ENCODE measurements around the gene TMEFF1. TPM values are rescaled to one million over a fixed set of nuclear protein-coding genes. Genes with fewer than 3 reads are reported as not detected.

The TMEFF1 gene
- total RNA-seq, 1 experiment from 2014 or later: 3.3 TPM

DNA sequence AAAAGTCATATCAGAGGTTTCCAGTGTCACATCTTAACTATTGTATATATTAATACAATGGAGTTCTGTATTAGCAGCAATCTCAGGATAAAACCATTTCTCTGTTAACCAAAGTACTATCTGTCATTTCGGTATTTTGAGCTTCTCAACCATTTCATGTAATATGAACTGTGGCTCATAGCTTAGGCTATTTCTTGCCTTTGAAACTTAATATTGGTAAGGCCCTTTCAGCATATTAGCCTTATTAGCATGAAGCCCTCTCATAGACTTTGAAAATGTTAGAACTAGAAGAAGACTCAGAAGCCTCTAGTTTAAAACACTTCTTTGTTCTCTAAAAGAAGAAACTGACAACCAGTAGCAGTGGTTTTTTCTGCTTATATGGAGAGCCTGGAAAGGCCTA is 105.7 kb downstream of the TMEFF1 start:
- no peaks in the 10 kb centered on the region for H3K9me3 ChIP-seq (ENCODE audit: control insufficient read depth in 1 of 2, insufficient read depth in 1 of 2, low read depth in 1 of 2, low read length in 2 of 2)
- H3K36me3 ChIP-seq (ENCODE audit: control insufficient read depth in 1 of 2, insufficient read depth in 2 of 2, low read length in 2 of 2): no peaks in the 10 kb centered on the region
- no peaks in the 10 kb centered on the region for H3K79me2 ChIP-seq (ENCODE audit: insufficient read depth, low read length)
- no peaks in the 10 kb centered on the region for H3K27me3 ChIP-seq (ENCODE audit: insufficient read depth, low read length)
- no peak overlapping the region for H3K27ac ChIP-seq (ENCODE audit: low read depth, low read length)
- peaks cover 0 to 9% of the 10 kb centered on the region in 2 experiments; a peak in 1 of 4 replicates for H3K4me1 ChIP-seq (ENCODE audit: control insufficient read depth in 1 of 2, insufficient read depth in 2 of 2, low read length in 2 of 2)
- CTCF ChIA-PET: no interaction called here
- H2AFZ ChIP-seq (ENCODE audit: low read depth, low read length, poor library complexity, severe bottlenecking): no peak overlapping the region
- DNase-seq (ENCODE audit: low read depth, low spot score) (no peak), ATAC-seq (no peak)
- RAD21 ChIA-PET (ENCODE audit: low non-redundant PET in 1 of 2, low total read pairs in 2 of 2, uncharacterized antibody in 2 of 2, unreplicated experiment in 2 of 2): no interaction called here
- no peaks in the 10 kb centered on the region for H4K20me1 ChIP-seq (ENCODE audit: insufficient read depth)
- H3K9me2 ChIP-seq (ENCODE audit: insufficient read depth): no peaks in the 10 kb centered on the region
- H3K9ac ChIP-seq (ENCODE audit: low read length): no peak overlapping the region
- BruUV-seq (replicated peaks): no TSS peak
- POLR2A ChIA-PET: no interaction called here
- intact Hi-C loops (cut with micrococcal nuclease): no loop called here
- H3K4me2 ChIP-seq (ENCODE audit: low read length): no peak overlapping the region
- TF ChIP-seq SRF (IDR thresholded peaks at IDR 0.05; ENCODE audit: low read depth) (no peak), ZFX (IDR thresholded peaks at IDR 0.05) (no peak), EGR1 (IDR thresholded peaks at IDR 0.05; ENCODE audit: low read depth) (no peak), RAD21 (IDR thresholded peaks at IDR 0.05; ENCODE audit: low read depth) (no peak), TCF7L2 (IDR thresholded peaks at IDR 0.05; ENCODE audit: borderline replicate concordance, extremely low read depth, insufficient read depth, insufficient read length) (no peak), SP1 (IDR thresholded peaks at IDR 0.05; ENCODE audit: low read depth) (no peak), YY1 (IDR thresholded peaks at IDR 0.05; ENCODE audit: extremely low read depth, insufficient replicate concordance, low read depth, low read length) (no peak), JUND (IDR thresholded peaks at IDR 0.05) (no peak)
- H3K4me3 ChIP-seq (replicated peaks in 1 of 2; ENCODE audit: low read depth in 1 of 2, low read length in 2 of 2): no peak overlapping the region

DNA sequence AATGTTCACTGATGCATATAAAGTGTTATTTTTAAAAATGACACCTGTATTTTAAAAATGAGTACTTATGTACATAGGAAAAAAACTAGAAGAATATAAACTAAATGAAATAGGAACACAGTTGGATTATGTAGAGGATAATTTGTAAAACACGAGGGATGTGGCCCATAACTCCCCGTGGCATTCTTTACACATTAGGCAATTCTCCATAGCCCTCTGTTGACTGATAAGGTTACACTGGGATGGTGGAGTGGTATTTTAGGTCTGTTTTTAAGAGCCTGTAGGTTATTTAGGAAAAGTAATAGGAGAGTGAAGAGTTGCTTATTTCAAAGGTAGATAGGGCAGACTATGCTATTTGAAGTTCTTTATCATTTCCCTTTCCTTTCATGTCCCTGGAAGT is 106.7 kb downstream of the TMEFF1 start:
- Histone ChIP-seq H3K9ac (ENCODE audit: low read length) (no peak overlapping the region), H3K27ac (ENCODE audit: low read depth, low read length) (no peak overlapping the region), H2AFZ (ENCODE audit: low read depth, low read length, poor library complexity, severe bottlenecking) (no peak overlapping the region), H3K27me3 (ENCODE audit: insufficient read depth, low read length) (no peaks in the 10 kb centered on the region), H3K4me3 (replicated peaks in 1 of 2; ENCODE audit: low read depth in 1 of 2, low read length in 2 of 2) (no peak overlapping the region), H3K36me3 (ENCODE audit: control insufficient read depth in 1 of 2, insufficient read depth in 2 of 2, low read length in 2 of 2) (no peaks in the 10 kb centered on the region), H3K9me2 (ENCODE audit: insufficient read depth) (no peaks in the 10 kb centered on the region), H3K79me2 (ENCODE audit: insufficient read depth, low read length) (no peaks in the 10 kb centered on the region), H3K9me3 (ENCODE audit: control insufficient read depth in 1 of 2, insufficient read depth in 1 of 2, low read depth in 1 of 2, low read length in 2 of 2) (no peaks in the 10 kb centered on the region), H3K4me1 (ENCODE audit: control insufficient read depth in 1 of 2, insufficient read depth in 2 of 2, low read length in 2 of 2) (peaks cover 0 to 9% of the 10 kb centered on the region in 2 experiments; a peak in 1 of 4 replicates), H3K4me2 (ENCODE audit: low read length) (no peak overlapping the region), H4K20me1 (ENCODE audit: insufficient read depth) (no peaks in the 10 kb centered on the region)
- intact Hi-C loops (cut with micrococcal nuclease): no loop called here
- ChIA-PET RAD21 (ENCODE audit: low non-redundant PET in 1 of 2, low total read pairs in 2 of 2, uncharacterized antibody in 2 of 2, unreplicated experiment in 2 of 2) (no interaction called here), CTCF (no interaction called here), POLR2A (no interaction called here)
- no peak for ATAC-seq
- DNase-seq (ENCODE audit: low read depth, low spot score): no peak
- no TSS peak for BruUV-seq (replicated peaks)
- no peak for TF ChIP-seq ELF1 (IDR thresholded peaks at IDR 0.05; ENCODE audit: borderline replicate concordance, low read depth)
- TF ChIP-seq, protein P1, sequence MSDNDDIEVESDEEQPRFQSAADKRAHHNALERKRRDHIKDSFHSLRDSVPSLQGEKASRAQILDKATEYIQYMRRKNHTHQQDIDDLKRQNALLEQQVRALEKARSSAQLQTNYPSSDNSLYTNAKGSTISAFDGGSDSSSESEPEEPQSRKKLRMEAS (IDR thresholded peaks at IDR 0.05): no peak
- TF ChIP-seq, protein P2, sequence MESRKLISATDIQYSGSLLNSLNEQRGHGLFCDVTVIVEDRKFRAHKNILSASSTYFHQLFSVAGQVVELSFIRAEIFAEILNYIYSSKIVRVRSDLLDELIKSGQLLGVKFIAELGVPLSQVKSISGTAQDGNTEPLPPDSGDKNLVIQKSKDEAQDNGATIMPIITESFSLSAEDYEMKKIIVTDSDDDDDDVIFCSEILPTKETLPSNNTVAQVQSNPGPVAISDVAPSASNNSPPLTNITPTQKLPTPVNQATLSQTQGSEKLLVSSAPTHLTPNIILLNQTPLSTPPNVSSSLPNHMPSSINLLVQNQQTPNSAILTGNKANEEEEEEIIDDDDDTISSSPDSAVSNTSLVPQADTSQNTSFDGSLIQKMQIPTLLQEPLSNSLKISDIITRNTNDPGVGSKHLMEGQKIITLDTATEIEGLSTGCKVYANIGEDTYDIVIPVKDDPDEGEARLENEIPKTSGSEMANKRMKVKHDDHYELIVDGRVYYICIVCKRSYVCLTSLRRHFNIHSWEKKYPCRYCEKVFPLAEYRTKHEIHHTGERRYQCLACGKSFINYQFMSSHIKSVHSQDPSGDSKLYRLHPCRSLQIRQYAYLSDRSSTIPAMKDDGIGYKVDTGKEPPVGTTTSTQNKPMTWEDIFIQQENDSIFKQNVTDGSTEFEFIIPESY (IDR thresholded peaks at IDR 0.05; ENCODE audit: extremely low read depth, insufficient replicate concordance, low read length): no peak
- no peak for TF ChIP-seq POLR2A (IDR thresholded peaks at IDR 0.05; ENCODE audit: borderline replicate concordance, extremely low read depth, insufficient read depth, insufficient read length)
- TF ChIP-seq SRF (IDR thresholded peaks at IDR 0.05; ENCODE audit: low read depth): no peak
- no peak for TF ChIP-seq TCF7L2 (IDR thresholded peaks at IDR 0.05; ENCODE audit: borderline replicate concordance, extremely low read depth, insufficient read depth, insufficient read length)
- TF ChIP-seq FOSL1 (IDR thresholded peaks at IDR 0.05; ENCODE audit: low read depth): no peak
- TF ChIP-seq EGR1 (IDR thresholded peaks at IDR 0.05; ENCODE audit: low read depth): no peak
- no peak for TF ChIP-seq SIN3A (IDR thresholded peaks at IDR 0.05; ENCODE audit: low read depth)
- TF ChIP-seq, protein P3, sequence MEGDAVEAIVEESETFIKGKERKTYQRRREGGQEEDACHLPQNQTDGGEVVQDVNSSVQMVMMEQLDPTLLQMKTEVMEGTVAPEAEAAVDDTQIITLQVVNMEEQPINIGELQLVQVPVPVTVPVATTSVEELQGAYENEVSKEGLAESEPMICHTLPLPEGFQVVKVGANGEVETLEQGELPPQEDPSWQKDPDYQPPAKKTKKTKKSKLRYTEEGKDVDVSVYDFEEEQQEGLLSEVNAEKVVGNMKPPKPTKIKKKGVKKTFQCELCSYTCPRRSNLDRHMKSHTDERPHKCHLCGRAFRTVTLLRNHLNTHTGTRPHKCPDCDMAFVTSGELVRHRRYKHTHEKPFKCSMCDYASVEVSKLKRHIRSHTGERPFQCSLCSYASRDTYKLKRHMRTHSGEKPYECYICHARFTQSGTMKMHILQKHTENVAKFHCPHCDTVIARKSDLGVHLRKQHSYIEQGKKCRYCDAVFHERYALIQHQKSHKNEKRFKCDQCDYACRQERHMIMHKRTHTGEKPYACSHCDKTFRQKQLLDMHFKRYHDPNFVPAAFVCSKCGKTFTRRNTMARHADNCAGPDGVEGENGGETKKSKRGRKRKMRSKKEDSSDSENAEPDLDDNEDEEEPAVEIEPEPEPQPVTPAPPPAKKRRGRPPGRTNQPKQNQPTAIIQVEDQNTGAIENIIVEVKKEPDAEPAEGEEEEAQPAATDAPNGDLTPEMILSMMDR (IDR thresholded peaks at IDR 0.05 in 2 of 3, conservative IDR thresholded peaks at IDR 0.05 in 1 of 3; ENCODE audit: borderline replicate concordance in 1 of 3, insufficient read depth in 1 of 3, low read depth in 2 of 3, low read length in 2 of 3): no peak
- TF ChIP-seq EZH2phosphoT487 (IDR thresholded peaks at IDR 0.05; ENCODE audit: borderline replicate concordance): no peak
- TF ChIP-seq, protein P4, sequence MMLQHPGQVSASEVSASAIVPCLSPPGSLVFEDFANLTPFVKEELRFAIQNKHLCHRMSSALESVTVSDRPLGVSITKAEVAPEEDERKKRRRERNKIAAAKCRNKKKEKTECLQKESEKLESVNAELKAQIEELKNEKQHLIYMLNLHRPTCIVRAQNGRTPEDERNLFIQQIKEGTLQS (IDR thresholded peaks at IDR 0.05): no peak
- TF ChIP-seq ZNF274 (IDR thresholded peaks at IDR 0.05; ENCODE audit: low read depth, low read length): no peak
- no peak for TF ChIP-seq YY1 (IDR thresholded peaks at IDR 0.05; ENCODE audit: extremely low read depth, insufficient replicate concordance, low read depth, low read length)
- no peak for TF ChIP-seq SP1 (IDR thresholded peaks at IDR 0.05; ENCODE audit: low read depth)

Data from HCT116 (cell line).